Skeletal muscle satellite cell (primary cell): Measurements from ENCODE around the gene USP2.
A peak's percentile ranks its signal among the peaks of the same experiment; 100 is the strongest.

ENCODE experiments used
- H3K27me3 ChIP-seq: 2 replicates; pipeline ENCODE4 v1.7.0; 2013; ENCODE audit warnings: low read length; ENCODE audit not compliant: control insufficient read depth, insufficient read depth
- H3K36me3 ChIP-seq: 2 replicates; pipeline ENCODE4 v1.7.0; 2013; ENCODE audit warnings: mild to moderate bottlenecking, control low read depth, low read length; ENCODE audit not compliant: insufficient read depth
- H3K4me1 ChIP-seq: 2 replicates; pipeline ENCODE4 v1.7.0; 2013; ENCODE audit warnings: low read length; ENCODE audit not compliant: control insufficient read depth, insufficient read depth
- H3K4me2 ChIP-seq: 2 replicates; pipeline ENCODE4 v1.7.0; 2013; ENCODE audit warnings: mild to moderate bottlenecking, low read length
- H3K4me3 ChIP-seq: 2 replicates; pipeline ENCODE4 v1.7.0; 2013; ENCODE audit warnings: low read length
- H3K9ac ChIP-seq: 2 replicates; pipeline ENCODE4 v1.7.0; 2013; ENCODE audit warnings: mild to moderate bottlenecking, low read depth, low read length, moderate library complexity
- H3K9me3 ChIP-seq: replicated peaks from 2 replicates; pipeline ENCODE4 v1.7.0; 2013; ENCODE audit warnings: mild to moderate bottlenecking, control low read depth, low read length

Gene USP2

DNA sequence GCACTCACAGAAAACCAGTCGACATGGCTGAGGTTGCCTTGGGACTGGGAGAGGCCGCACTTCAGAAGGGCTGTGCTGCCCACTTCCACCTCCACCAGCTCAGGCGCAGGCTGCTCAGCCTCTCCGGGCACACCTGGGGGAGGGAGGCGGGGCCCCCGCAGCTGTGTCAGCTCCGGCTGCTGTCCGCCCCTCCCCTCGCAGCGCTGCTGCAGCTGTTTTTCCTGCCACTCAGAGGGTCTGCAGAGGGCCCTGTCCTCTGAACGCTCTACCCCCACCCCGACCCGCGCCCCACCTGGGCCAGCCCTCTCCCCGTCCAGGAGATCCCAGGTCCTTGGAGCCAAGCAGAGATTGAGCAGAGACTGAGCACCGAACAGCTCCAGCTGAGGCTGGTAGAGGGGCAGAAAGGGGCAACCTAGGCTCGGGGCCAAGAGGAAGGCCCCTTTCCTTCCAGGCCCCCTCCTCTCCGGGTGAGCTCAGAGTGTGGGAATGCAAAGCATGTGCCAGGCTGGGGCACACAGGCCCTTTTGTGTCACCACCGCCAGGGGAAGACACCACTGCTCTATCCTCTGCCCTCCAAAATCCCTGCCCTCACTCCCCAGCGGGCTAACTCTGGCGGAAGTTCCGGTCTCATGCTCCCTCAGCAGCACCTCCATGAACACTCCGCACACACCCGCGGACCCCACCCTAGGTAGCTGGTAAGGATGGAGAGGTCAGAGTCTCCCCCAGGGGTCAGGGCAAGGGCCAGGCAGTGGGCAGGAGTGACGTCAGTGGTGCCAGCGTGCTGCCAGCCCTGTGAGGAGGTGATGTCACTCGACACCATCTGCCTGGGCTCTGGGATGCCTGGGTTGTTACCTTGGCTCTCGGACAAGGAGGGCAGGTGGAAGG is 66.1 kb downstream of the USP2 start:
- Histone ChIP-seq H3K9me3 (no peaks in the 10 kb centered on the region), H3K36me3 (no peaks in the 10 kb centered on the region), H3K27me3 (peaks cover 9% of the 10 kb centered on the region), H3K4me2 (peak overlapping the region; percentile 95), H3K9ac (no peak overlapping the region), H3K4me1 (peaks cover 37% of the 10 kb centered on the region), H3K4me3 (peak overlapping the region; percentile 69)

GRCh38 chr11:119314726-119315125 is 66.8 kb downstream of the USP2 start:
- H3K4me2 ChIP-seq, result no peak overlapping the region
- H3K36me3 ChIP-seq, result peaks cover 1% of the 10 kb centered on the region
- no peak overlapping the region for H3K9ac ChIP-seq
- H3K4me3 ChIP-seq, result no peak overlapping the region
- H3K9me3 ChIP-seq, result no peaks in the 10 kb centered on the region
- H3K27me3 ChIP-seq, result peaks cover 9% of the 10 kb centered on the region
- peaks cover 37% of the 10 kb centered on the region for H3K4me1 ChIP-seq

DNA sequence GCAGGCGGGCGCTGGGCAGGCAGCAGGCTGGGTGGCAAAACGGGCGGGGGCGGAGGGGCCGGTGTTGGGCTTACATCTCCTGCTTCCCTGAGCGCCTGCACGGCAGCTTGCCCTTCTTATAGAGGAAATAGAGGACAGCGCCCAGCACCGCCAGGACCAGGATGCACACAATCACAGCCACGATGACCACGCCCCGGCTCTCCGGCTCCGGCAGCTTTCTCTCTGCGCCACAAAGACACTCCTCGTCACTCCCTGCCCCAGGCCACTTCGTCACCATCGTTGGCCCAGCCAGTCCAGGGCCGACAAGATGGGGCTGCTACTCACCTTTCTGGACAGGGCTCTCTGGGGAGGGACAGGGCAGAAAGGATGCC is 70.8 kb downstream of the USP2 start:
- Histone ChIP-seq H3K4me3 (no peak overlapping the region), H3K4me1 (peaks cover 14% of the 10 kb centered on the region), H3K27me3 (peaks cover under 1% of the 10 kb centered on the region), H3K9me3 (no peaks in the 10 kb centered on the region), H3K9ac (no peak overlapping the region), H3K4me2 (no peak overlapping the region), H3K36me3 (peaks cover 10% of the 10 kb centered on the region)

GRCh38 chr11:119309953-119310681 is 71.4 kb downstream of the USP2 start:
- Histone ChIP-seq H3K27me3 (no peaks in the 10 kb centered on the region), H3K4me2 (no peak overlapping the region), H3K9ac (no peak overlapping the region), H3K9me3 (no peaks in the 10 kb centered on the region), H3K4me3 (no peak overlapping the region), H3K36me3 (peaks cover 11% of the 10 kb centered on the region), H3K4me1 (peaks cover 8% of the 10 kb centered on the region)

- peaks cover 14% of the 10 kb centered on the region for H3K36me3 ChIP-seq
- no peaks in the 10 kb centered on the region for H3K27me3 ChIP-seq
- no peaks in the 10 kb centered on the region for H3K9me3 ChIP-seq
Observed at GRCh38 chr11:119309411-119309810, 72.1 kb downstream of the USP2 start.

DNA sequence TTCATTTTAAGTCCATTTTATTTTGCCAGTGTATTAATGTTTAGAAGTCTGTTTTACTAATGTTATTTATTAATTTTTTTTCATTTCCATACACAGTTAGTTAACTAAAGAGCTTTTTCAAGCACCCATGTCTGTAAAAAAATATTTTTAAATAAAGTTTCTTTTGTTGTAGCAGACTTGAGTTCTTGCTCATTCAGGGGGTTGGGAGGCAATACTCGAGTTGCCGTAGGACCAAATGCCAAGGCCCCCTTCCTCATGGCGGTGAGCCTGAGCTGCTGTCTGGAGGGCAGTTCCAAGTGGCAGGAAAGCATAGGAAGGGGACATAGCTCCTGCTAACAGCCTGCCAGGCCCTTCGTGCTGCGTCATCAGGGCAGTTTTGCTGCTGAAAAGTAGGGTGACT is 73.5 kb downstream of the USP2 start:
- H3K27me3 ChIP-seq, result no peaks in the 10 kb centered on the region
- H3K36me3 ChIP-seq, result peaks cover 25% of the 10 kb centered on the region
- H3K4me2 ChIP-seq, result no peak overlapping the region

More at GRCh38 chr11:119309411-119309810, 72.1 kb downstream of the USP2 start:
- Histone ChIP-seq H3K4me1 (peaks cover 6% of the 10 kb centered on the region), H3K9ac (no peak overlapping the region), H3K4me2 (no peak overlapping the region), H3K4me3 (no peak overlapping the region)

GRCh38 chr11:119307219-119307618 is 74.3 kb downstream of the USP2 start:
- Histone ChIP-seq H3K27me3 (no peaks in the 10 kb centered on the region), H3K4me2 (no peak overlapping the region), H3K9ac (no peak overlapping the region), H3K36me3 (peaks cover 32% of the 10 kb centered on the region), H3K9me3 (no peaks in the 10 kb centered on the region), H3K4me1 (peaks cover 6% of the 10 kb centered on the region), H3K4me3 (no peak overlapping the region)

More for the DNA sequence above, 73.5 kb downstream of the USP2 start:
- no peak overlapping the region for H3K9ac ChIP-seq
- peaks cover 6% of the 10 kb centered on the region for H3K4me1 ChIP-seq
- H3K9me3 ChIP-seq, result no peaks in the 10 kb centered on the region
- no peak overlapping the region for H3K4me3 ChIP-seq

DNA sequence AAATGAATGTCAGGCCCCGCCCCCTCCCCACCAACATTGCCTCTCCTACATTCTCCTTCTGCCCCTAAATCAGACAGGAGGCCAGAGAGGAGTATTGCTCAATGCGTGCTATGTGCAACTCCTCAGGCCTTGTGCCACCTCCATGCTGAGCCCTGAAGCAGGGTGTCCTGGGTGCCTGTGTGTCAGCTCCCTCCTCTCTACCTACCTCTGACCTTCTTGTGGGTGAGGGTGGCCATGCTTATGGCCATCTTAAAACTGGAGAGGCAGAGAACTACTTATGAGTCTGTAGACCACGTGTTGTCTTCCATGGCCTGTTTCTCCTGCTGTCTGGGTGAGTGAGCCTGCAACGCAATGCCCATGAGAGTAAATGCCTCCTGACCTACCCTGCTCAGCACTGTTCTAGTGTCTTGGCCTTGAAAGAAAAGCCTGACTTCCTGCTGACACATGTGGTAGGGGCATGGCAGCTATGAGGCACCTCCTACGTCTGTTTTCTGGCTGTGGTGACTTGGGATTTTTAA is 75.1 kb downstream of the USP2 start:
- Histone ChIP-seq H3K36me3 (peaks cover 40% of the 10 kb centered on the region), H3K4me1 (peaks cover 6% of the 10 kb centered on the region), H3K27me3 (no peaks in the 10 kb centered on the region), H3K9me3 (no peaks in the 10 kb centered on the region), H3K4me3 (no peak overlapping the region), H3K9ac (no peak overlapping the region), H3K4me2 (no peak overlapping the region)

- no peak overlapping the region for H3K4me2 ChIP-seq
- H3K4me3 ChIP-seq, result no peak overlapping the region
- H3K4me1 ChIP-seq, result peaks cover 6% of the 10 kb centered on the region
- H3K9me3 ChIP-seq, result no peaks in the 10 kb centered on the region
- no peaks in the 10 kb centered on the region for H3K27me3 ChIP-seq
- H3K9ac ChIP-seq, result no peak overlapping the region
- peaks cover 47% of the 10 kb centered on the region for H3K36me3 ChIP-seq
Observed at GRCh38 chr11:119305556-119306372, 75.7 kb downstream of the USP2 start.
